Astrocyte of the spinal cord (primary cell): ENCODE measurements around the gene MOCS1.

Source experiments
- DNase-seq: peaks from one replicate; pipeline ENCODE4 v3.0.0; 2011; ENCODE audit warnings: low read depth, low spot score
- H3K4me3 ChIP-seq: 2 replicates; pipeline ENCODE4 v1.5.1; 2011; ENCODE audit warnings: low read depth, mild to moderate bottlenecking, low read length, moderate library complexity
- in situ Hi-C: cut with HindIII; loops from 2 replicates; pipeline ENCODE4 v1.10.0; 2017; ENCODE audit warnings: low sequenced_read_pairs
- TF ChIP-seq, protein P1 (sequence below): IDR thresholded peaks from 2 replicates; pipeline ENCODE4 v1.5.1; 2012; ENCODE audit warnings: low read depth, mild to moderate bottlenecking, low read length, inconsistent platforms

MOCS1 gene

GRCh38 chr6:39942903-39943580 is 8.8 kb upstream of the MOCS1 start:
- TF ChIP-seq, protein P1, sequence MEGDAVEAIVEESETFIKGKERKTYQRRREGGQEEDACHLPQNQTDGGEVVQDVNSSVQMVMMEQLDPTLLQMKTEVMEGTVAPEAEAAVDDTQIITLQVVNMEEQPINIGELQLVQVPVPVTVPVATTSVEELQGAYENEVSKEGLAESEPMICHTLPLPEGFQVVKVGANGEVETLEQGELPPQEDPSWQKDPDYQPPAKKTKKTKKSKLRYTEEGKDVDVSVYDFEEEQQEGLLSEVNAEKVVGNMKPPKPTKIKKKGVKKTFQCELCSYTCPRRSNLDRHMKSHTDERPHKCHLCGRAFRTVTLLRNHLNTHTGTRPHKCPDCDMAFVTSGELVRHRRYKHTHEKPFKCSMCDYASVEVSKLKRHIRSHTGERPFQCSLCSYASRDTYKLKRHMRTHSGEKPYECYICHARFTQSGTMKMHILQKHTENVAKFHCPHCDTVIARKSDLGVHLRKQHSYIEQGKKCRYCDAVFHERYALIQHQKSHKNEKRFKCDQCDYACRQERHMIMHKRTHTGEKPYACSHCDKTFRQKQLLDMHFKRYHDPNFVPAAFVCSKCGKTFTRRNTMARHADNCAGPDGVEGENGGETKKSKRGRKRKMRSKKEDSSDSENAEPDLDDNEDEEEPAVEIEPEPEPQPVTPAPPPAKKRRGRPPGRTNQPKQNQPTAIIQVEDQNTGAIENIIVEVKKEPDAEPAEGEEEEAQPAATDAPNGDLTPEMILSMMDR = no peak
- in situ Hi-C loops = no loop called here
- DNase-seq = no peak
- no peak overlapping the region for H3K4me3 ChIP-seq

- no peak overlapping the region for H3K4me3 ChIP-seq
- in situ Hi-C loops = no loop called here
- DNase-seq = no peak
- TF ChIP-seq, protein P1 = no peak
Observed at GRCh38 chr6:39941820-39942219, 7.6 kb upstream of the MOCS1 start.

GRCh38 chr6:39941138-39941537 is 6.9 kb upstream of the MOCS1 start:
- in situ Hi-C loops = no loop called here
- no peak overlapping the region for H3K4me3 ChIP-seq
- TF ChIP-seq, protein P1 = no peak
- no peak for DNase-seq

DNA sequence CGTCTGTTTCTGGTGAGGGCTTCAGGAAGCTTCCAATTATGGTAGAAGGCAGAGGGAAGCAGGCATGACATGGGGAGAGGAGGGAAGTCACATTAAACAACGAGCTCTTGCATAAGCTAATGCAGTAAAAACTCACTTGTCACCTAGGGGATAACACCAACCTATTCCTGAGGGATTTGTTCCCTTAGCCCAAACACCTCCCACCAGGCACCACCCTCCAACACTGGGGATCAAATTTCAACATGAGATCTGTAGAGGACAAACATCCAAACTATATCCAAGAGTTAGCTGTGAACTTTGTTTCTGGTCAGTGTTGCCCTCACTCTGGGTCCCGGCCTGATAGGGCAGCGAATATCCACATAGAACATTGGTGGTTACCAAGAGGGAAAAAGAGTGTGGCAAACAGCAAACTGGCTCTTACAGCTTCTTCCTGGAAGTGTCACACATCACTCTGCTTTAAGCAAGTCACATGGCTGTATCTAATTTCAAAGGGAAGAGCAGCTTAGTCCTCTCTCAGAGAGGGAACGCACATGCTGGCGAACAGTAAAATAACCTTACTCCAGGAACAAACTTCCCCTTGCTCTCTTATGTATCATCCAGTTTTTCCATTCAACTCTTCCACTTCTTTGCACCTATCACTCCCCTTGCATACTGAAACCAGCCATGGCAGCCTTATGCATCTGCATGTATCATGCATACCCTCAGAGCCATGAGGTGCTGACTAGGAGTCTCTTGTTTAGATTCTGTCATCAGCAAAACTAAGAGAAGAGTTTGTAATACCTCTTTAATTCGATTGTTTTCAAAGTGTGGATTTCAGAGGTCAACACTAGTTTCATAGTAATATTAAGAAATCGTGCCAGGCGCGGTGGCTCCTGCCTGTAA is 4.8 kb upstream of the MOCS1 start:
- TF ChIP-seq, protein P1 = no peak
- DNase-seq = no peak
- in situ Hi-C loops = no loop called here
- no peak overlapping the region for H3K4me3 ChIP-seq

DNA sequence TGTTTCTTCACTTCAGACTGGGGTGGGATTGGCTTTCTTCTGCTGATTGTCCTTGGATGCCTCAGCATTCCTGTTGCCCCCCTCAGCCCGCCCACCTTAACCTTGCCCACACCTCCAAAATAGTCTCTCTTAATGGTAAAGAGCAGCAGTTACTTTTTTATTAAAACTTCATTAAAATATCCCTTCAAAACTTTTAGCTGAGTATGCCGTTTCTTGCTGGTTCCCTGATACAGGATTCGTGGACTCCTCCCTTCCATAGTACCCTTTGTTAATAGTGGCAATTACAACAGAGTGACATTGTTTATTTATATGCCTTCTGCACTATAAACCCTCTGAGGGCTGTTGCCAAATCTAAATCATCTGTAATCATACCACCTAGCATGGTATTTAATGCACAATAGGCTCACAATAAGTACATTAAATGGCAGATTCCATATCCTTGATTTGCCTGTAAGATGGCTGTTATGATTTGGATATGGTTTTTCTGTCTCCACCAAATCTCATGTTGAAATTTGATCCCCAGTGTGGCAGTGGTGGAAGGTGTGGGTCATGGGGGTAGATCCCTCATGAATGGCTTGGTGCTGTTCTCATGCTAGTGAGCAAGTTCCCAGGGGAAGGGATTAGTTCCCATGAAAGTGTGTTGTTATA is 3.5 kb upstream of the MOCS1 start:
- in situ Hi-C loops = no loop called here
- TF ChIP-seq, protein P1 = no peak
- H3K4me3 ChIP-seq = no peak overlapping the region
- no peak for DNase-seq

DNA sequence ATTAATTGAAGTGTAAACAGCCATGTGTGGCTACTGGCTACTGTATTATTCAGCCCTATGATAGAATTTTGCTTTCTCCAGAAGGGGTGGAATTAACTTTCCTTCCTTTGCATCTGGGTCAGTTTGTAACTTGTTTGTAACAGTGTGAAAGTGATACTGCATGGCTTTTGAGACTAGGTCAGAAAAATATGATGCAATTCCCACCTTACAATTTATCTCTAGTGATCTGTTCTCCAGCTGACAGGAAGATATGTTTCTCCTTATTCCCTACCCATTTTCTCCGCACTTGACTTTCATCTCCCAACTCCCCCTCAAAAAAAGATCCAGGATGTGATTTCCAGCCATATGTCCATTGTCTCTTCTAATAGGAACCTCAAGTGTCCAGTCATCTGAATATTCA is 2.6 kb upstream of the MOCS1 start:
- in situ Hi-C loops = no loop called here
- no peak overlapping the region for H3K4me3 ChIP-seq
- TF ChIP-seq, protein P1 = no peak
- DNase-seq = no peak
